KMS-11 (cell line): ENCODE measurements around the gene SUN3.

ENCODE experiments used
- H2AFZ ChIP-seq: fragments of 200-600 bp; sonication (generic); 2 replicates; pipeline ENCODE4 v1.6.1; 2016; ENCODE audit warnings: antibody characterized with exemption, mixed run types, low read depth
- H3K27ac ChIP-seq: fragments of 200-600 bp; sonication (generic); 2 replicates; pipeline ENCODE4 v1.6.1; 2016; ENCODE audit warnings: mild to moderate bottlenecking, mixed run types
- H3K27me3 ChIP-seq: fragments of 200-600 bp; sonication (generic); 2 replicates; pipeline ENCODE4 v1.6.1; 2017; ENCODE audit warnings: mild to moderate bottlenecking, low read depth, mixed run types, moderate library complexity; ENCODE audit not compliant: insufficient read depth
- H3K36me3 ChIP-seq: fragments of 200-600 bp; sonication (generic); 2 replicates; pipeline ENCODE4 v1.6.1; 2017; ENCODE audit warnings: mild to moderate bottlenecking, mixed run types; ENCODE audit not compliant: insufficient read depth
- H3K4me1 ChIP-seq: fragments of 200-600 bp; sonication (generic); 2 replicates; pipeline ENCODE4 v1.6.1; 2016; ENCODE audit warnings: mild to moderate bottlenecking, low read depth, mixed run types; ENCODE audit not compliant: poor library complexity, severe bottlenecking
- H3K4me2 ChIP-seq: fragments of 200-600 bp; sonication (generic); 2 replicates; pipeline ENCODE4 v1.7.0; 2016; ENCODE audit warnings: mild to moderate bottlenecking, mixed run types
- H3K4me3 ChIP-seq: fragments of 200-600 bp; sonication (generic); IDR thresholded peaks from 2 replicates; pipeline ENCODE4 v1.6.1; 2017; ENCODE audit warnings: low read depth, low read length, mixed read lengths; ENCODE audit not compliant: insufficient read depth
- H3K79me2 ChIP-seq: fragments of 200-600 bp; sonication (generic); 2 replicates; pipeline ENCODE4 v1.6.1; 2016; ENCODE audit warnings: low read depth, mixed run types; ENCODE audit not compliant: insufficient read depth
- H3K9ac ChIP-seq: fragments of 200-600 bp; sonication (generic); 2 replicates; pipeline ENCODE4 v1.6.1; 2016; ENCODE audit warnings: mild to moderate bottlenecking, mixed run types
- H4K20me1 ChIP-seq: fragments of 200-600 bp; sonication (generic); 2 replicates; pipeline ENCODE4 v1.6.1; 2016; ENCODE audit warnings: mild to moderate bottlenecking, mixed run types; ENCODE audit not compliant: insufficient read depth
- TF ChIP-seq, protein P1 (sequence below): fragments of 200-600 bp; sonication (generic); conservative IDR thresholded peaks from 2 replicates; pipeline ENCODE4 v1.6.1; 2017; ENCODE audit warnings: low read depth, mild to moderate bottlenecking, antibody characterized with exemption, low read length, moderate library complexity, mixed read lengths

SUN3 gene

DNA sequence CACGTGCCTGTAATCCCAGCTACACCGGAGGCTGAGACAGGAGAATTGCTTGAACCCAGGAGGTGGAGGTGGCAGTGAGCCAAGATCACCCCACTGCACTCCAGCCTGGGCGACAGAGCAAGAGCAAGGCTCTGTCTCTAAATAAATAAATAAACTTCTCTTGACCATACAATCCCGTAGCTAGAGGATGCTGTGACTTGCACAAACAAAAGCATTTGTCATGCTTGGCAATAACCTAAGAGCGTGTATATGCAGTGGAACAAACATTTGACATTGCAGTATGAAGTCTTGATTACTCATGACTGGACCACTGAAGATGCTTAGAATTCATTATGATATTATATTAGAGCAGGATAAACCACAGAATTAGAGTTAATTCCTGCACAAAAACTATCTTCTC lies 5.0 kb upstream of the SUN3 start:
- no peaks in the 10 kb centered on the region for H3K79me2 ChIP-seq
- TF ChIP-seq, protein P1, sequence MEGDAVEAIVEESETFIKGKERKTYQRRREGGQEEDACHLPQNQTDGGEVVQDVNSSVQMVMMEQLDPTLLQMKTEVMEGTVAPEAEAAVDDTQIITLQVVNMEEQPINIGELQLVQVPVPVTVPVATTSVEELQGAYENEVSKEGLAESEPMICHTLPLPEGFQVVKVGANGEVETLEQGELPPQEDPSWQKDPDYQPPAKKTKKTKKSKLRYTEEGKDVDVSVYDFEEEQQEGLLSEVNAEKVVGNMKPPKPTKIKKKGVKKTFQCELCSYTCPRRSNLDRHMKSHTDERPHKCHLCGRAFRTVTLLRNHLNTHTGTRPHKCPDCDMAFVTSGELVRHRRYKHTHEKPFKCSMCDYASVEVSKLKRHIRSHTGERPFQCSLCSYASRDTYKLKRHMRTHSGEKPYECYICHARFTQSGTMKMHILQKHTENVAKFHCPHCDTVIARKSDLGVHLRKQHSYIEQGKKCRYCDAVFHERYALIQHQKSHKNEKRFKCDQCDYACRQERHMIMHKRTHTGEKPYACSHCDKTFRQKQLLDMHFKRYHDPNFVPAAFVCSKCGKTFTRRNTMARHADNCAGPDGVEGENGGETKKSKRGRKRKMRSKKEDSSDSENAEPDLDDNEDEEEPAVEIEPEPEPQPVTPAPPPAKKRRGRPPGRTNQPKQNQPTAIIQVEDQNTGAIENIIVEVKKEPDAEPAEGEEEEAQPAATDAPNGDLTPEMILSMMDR, result no peak
- H2AFZ ChIP-seq, result no peak overlapping the region

DNA sequence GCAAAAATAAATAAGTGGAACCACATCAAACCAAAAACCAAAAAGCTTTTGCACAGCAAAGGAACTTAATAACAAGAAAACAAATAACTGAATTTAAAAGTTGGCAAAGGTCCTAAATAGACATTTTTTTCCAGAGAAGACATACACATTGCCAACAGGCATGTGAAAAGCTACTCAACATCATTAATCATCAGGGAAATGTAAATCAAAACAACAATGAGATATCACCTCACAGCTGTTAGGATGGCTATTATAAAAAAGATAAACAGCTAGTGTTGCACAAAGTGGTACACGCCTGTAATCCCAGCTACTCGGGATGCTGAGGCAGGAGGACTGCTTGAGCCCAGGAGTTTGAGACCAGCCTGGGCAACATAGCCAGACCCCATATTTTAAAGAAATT lies 2.2 kb upstream of the SUN3 start:
- Histone ChIP-seq H3K36me3 (no peaks in the 10 kb centered on the region), H4K20me1 (no peaks in the 10 kb centered on the region), H3K4me3 (no peak overlapping the region), H3K27me3 (no peaks in the 10 kb centered on the region), H3K27ac (no peak overlapping the region), H3K4me2 (no peak overlapping the region), H3K4me1 (peaks cover 3% of the 10 kb centered on the region), H3K79me2 (no peaks in the 10 kb centered on the region), H2AFZ (no peak overlapping the region), H3K9ac (no peak overlapping the region)
- TF ChIP-seq, protein P1, result no peak

More for the DNA sequence above, 5.0 kb upstream of the SUN3 start:
- Histone ChIP-seq H3K4me2 (no peak overlapping the region), H4K20me1 (no peaks in the 10 kb centered on the region), H3K9ac (no peak overlapping the region), H3K4me1 (peaks cover 3% of the 10 kb centered on the region), H3K27me3 (no peaks in the 10 kb centered on the region), H3K36me3 (no peaks in the 10 kb centered on the region), H3K4me3 (no peak overlapping the region), H3K27ac (no peak overlapping the region)

DNA sequence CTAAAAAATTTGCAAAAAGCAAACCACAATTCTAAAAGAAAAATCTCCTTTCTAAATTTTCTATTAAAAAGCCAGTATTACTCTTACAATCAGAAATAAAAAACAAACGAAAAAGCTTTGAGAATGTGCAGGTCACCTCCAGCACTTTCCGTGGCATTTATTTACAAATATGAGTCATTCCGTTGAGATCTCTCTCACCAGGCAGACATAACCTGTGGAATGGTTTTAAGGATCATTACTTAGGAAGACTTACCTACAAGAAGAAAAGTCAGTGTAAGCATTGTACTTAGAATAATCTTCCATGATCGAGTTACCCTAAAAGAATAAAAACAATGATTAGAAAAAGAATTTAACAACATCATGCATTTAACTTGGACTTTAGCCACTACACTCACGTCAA lies 3.3 kb downstream of the SUN3 start:
- no peaks in the 10 kb centered on the region for H3K4me1 ChIP-seq
- H3K27me3 ChIP-seq, result no peaks in the 10 kb centered on the region
- no peaks in the 10 kb centered on the region for H3K79me2 ChIP-seq
- no peaks in the 10 kb centered on the region for H3K36me3 ChIP-seq
- H2AFZ ChIP-seq, result no peak overlapping the region
- TF ChIP-seq, protein P1, result no peak
- H3K27ac ChIP-seq, result no peak overlapping the region
- no peak overlapping the region for H3K4me2 ChIP-seq
- H3K4me3 ChIP-seq, result no peak overlapping the region
- H3K9ac ChIP-seq, result no peak overlapping the region
- no peaks in the 10 kb centered on the region for H4K20me1 ChIP-seq

DNA sequence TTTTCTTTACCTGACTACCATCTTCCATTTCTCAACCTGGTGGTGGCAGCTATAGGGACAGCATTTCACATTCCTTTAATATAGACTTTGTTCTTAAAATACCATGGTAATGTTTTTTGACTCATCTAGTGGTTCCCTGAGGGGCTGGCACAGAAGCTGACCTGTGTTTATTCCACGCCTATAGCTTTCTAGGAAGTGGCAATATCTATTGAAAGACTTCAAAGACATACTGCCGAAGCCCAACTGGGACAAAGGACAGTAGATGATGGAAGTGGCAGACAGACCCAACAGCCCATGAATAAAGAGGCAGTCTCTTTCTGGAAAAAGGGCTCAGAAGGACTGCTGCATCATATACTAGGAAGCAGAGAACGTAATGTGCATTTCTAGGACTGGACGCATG lies 11.2 kb downstream of the SUN3 start:
- Histone ChIP-seq H3K79me2 (no peaks in the 10 kb centered on the region), H2AFZ (no peak overlapping the region), H3K4me1 (no peaks in the 10 kb centered on the region), H3K9ac (no peak overlapping the region), H4K20me1 (no peaks in the 10 kb centered on the region), H3K4me3 (no peak overlapping the region), H3K36me3 (no peaks in the 10 kb centered on the region), H3K27me3 (no peaks in the 10 kb centered on the region), H3K27ac (no peak overlapping the region), H3K4me2 (no peak overlapping the region)
- TF ChIP-seq, protein P1, result no peak
